NCI-H345 (cell line): Measurements from ENCODE around the gene MKRN3.
"Not testable (repeated sequence)": the region's sequence is repeated elsewhere in the genome, so short reads cannot be mapped to it uniquely, and the experiment has no call there.

ENCODE experiments used
- DNase-seq: peaks from one replicate; lab custom pipeline; 2025; lab: John Stamatoyannopoulos, UW

The MKRN3 gene

DNA sequence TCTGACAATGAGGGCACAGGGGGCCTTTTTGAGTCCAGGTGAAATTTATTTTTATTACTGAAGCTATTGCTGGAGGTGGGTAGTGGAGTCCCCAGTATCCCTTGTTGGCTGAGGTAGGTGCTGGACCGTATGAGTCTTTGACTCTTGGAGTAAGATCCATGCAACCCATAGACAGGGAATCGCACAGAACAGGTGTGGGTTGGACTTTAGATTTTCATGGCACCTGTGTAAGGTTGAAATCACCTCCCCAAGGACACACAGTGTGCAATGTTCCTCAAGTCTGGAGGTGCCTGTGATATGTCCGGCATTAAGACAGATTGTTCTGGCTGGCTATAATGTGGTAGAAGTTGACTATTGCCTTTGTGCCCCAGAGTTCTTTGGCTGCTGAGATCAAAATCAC is 23.5 kb downstream of the MKRN3 start:
- no peak for DNase-seq

GRCh38 chr15:23594252-23594770 is 28.8 kb downstream of the MKRN3 start:
- DNase-seq, result no peak

- no peak for DNase-seq
These were observed 29.9 kb downstream of the MKRN3 start for GRCh38 chr15:23595368-23595767.

DNA sequence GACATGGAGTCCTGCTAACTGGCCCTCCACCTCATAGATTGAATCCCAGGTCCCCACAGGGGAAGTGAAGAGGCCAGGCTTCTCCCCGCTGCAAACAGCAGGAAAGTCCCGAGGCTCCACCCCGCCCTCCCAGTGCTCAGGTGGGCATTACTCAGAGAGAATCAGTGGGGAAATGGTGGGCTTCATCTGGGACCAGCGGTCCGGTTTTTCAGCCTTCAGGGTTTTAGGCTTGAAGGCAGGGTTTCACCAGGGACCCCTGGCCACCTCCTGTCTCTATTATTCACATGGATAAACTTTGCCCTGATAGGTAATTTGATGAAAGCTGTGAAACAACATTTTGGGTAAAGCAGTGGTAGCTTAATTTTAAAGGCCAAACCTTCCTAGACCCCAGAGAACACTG is 31.3 kb downstream of the MKRN3 start:
- no peak for DNase-seq

- not testable (repeated sequence) for DNase-seq
These were observed 31.8 kb downstream of the MKRN3 start for GRCh38 chr15:23597278-23597677.

- DNase-seq, result no peak
These were observed 33.6 kb downstream of the MKRN3 start for GRCh38 chr15:23599053-23599452.

- DNase-seq, result no peak
These were observed 36.6 kb downstream of the MKRN3 start for GRCh38 chr15:23602124-23602523.

DNA sequence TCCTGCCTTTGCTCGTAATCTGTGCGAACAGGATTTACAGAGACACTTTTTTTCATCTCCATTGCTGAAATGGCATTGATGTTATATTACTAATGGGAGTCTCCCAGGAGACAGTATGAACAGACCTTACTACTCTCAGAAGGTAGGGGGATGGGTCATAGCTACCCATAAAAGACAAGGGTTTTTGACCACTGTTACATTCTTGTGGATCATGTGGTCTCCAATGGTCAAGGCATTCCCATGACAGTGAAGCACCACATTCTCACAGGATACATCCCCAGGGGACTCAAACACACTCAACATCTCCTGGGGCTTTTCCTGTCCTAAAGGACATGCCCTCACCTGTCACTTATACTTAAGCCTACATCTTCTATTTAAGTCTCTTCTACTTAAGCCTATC is 40.8 kb downstream of the MKRN3 start:
- no peak for DNase-seq

DNA sequence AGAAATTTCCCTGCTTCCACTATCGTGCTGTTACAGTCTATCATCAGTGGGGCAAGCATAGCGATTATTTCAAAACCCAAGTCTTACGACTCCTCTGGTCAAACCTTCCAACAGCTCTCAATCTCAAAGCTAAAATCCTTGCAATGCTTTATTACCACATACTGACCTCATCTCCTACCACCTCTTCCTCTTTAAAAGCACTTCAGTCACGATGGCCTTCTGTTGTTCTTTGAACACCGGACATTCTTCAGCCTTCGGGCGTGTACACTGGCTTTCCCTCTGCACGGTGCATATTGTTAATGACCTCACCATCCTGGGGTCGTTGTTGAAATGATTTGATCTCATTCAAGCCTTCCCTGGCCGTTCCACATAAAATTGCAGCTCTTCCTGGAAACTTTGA is 51.1 kb downstream of the MKRN3 start:
- no peak for DNase-seq
